H1 (cell line): ENCODE measurements around the gene WDFY4. TPM values are rescaled to one million over a fixed set of nuclear protein-coding genes. Genes with fewer than 3 reads are reported as not detected.

ENCODE experiments used
- CTCF ChIA-PET: fragments of 300-600 bp; sonication (Branson Sonifier 250); formaldehyde crosslinking; loops from one replicate; lab custom pipeline; 2021; ENCODE audit not compliant: partially characterized antibody; lab: Charles Lee
- POLR2A ChIA-PET: fragments of 300-600 bp; sonication (Branson Sonifier 250); formaldehyde crosslinking; loops from one replicate; lab custom pipeline; 2021; ENCODE audit warnings: inconsistent platforms; ENCODE audit not compliant: partially characterized antibody; lab: Charles Lee
- DNase-seq, 2 experiments: peaks; one replicate each; pipeline versions ENCODE4 v3.0.0 to v3.0.0-alpha.2; 2010 to 2022; ENCODE audit warnings: low spot score in 2 of 2, low read depth in 1 of 2, mixed read lengths in 1 of 2
- FAIRE-seq: peaks from 2 replicates; lab custom pipeline; 2011; peaks lifted over from hg19 to GRCh38; lab: Jason Lieb, UNC
- H2AFZ ChIP-seq: 2 replicates; pipeline ENCODE4 v1.8.1; 2012; ENCODE audit warnings: low read length, inconsistent platforms
- H2AK5ac ChIP-seq: 2 replicates; pipeline ENCODE4 v1.6.1; 2013; ENCODE audit warnings: low read depth, low read length
- H2BK120ac ChIP-seq: replicated peaks from 2 replicates; pipeline ENCODE3; 2013; ENCODE audit warnings: low read depth, low read length, inconsistent platforms
- H2BK12ac ChIP-seq: 2 replicates; pipeline ENCODE4 v1.6.1; 2013; ENCODE audit warnings: low read depth, low read length
- H2BK15ac ChIP-seq: 2 replicates; pipeline ENCODE4 v1.6.1; 2013; ENCODE audit warnings: low read length
- H2BK20ac ChIP-seq: 2 replicates; pipeline ENCODE4 v1.6.1; 2013; ENCODE audit warnings: low read length
- H2BK5ac ChIP-seq: 2 replicates; pipeline ENCODE4 v1.6.1; 2013; ENCODE audit warnings: low read depth, low read length
- H3K14ac ChIP-seq: 2 replicates; pipeline ENCODE4 v1.6.1; 2013; ENCODE audit warnings: inconsistent platforms; ENCODE audit not compliant: insufficient read length
- H3K18ac ChIP-seq: 2 replicates; pipeline ENCODE4 v1.6.1; 2013; ENCODE audit warnings: low read length; ENCODE audit errors: extremely low read depth
- H3K23ac ChIP-seq: 2 replicates; pipeline ENCODE4 v1.6.1; 2013; ENCODE audit warnings: inconsistent platforms; ENCODE audit not compliant: insufficient read length
- H3K23me2 ChIP-seq: 2 replicates; pipeline ENCODE4 v1.6.1; 2013; ENCODE audit warnings: low read depth, low read length
- H3K27ac ChIP-seq: 2 replicates; pipeline ENCODE4 v1.6.1; 2011; ENCODE audit warnings: low read depth, low read length, inconsistent platforms
- H3K27me3 ChIP-seq, 4 experiments: replicated peaks in 1 of 4; 1 replicate in 1 of 4; 2 replicates in 3 of 4; pipeline versions ENCODE4 v1.6.1 to v1.8.1; 2011 to 2013; ENCODE audit warnings: low read length in 3 of 4, mild to moderate bottlenecking in 3 of 4, inconsistent platforms in 2 of 4, mixed read lengths in 2 of 4, moderate library complexity in 1 of 4; ENCODE audit not compliant: control insufficient read depth in 3 of 4, insufficient read depth in 3 of 4; ENCODE audit errors: extremely low read depth in 1 of 4
- H3K36me3 ChIP-seq, 4 experiments: 2 replicates each; pipeline versions ENCODE4 v1.6.1 to v1.8.1; 2011 to 2013; ENCODE audit warnings: mild to moderate bottlenecking in 4 of 4, low read length in 3 of 4, moderate library complexity in 2 of 4, control low read depth in 1 of 4, inconsistent platforms in 1 of 4; ENCODE audit not compliant: insufficient read depth in 4 of 4, control insufficient read depth in 2 of 4
- H3K4ac ChIP-seq: replicated peaks from 2 replicates; pipeline ENCODE3; 2013; ENCODE audit warnings: low read length, low read depth, mixed read lengths, inconsistent platforms; ENCODE audit not compliant: insufficient read length
- H3K4me1 ChIP-seq, 4 experiments: replicated peaks in 1 of 4; 1 replicate in 1 of 4; 2 replicates in 3 of 4; pipeline versions ENCODE4 v1.6.1 to v1.8.1; 2011 to 2013; ENCODE audit warnings: low read length in 3 of 4, inconsistent platforms in 2 of 4, mixed read lengths in 1 of 4; ENCODE audit not compliant: insufficient read depth in 4 of 4, control insufficient read depth in 3 of 4
- H3K4me2 ChIP-seq, 2 experiments: 2 replicates each; pipeline versions ENCODE4 v1.6.1 to v1.8.1; 2011 to 2013; ENCODE audit warnings: low read depth in 2 of 2, low read length in 2 of 2, control low read depth in 1 of 2, inconsistent platforms in 1 of 2, mild to moderate bottlenecking in 1 of 2; ENCODE audit not compliant: insufficient read depth in 1 of 2
- H3K4me3 ChIP-seq, 4 experiments: fragments of 200-600, 300-600 bp in 1 of 4; sonication (generic), shearing (Covaris generic), sonication (Bioruptor Twin) in 1 of 4; 2 replicates each; pipeline versions ENCODE4 v1.5.1 to v1.8.1; 2011 to 2016; ENCODE audit warnings: low read length in 4 of 4, low read depth in 3 of 4, control low read depth in 2 of 4, inconsistent platforms in 2 of 4, mild to moderate bottlenecking in 2 of 4, mixed read lengths in 1 of 4, moderate library complexity in 1 of 4; ENCODE audit not compliant: insufficient read depth in 2 of 4; ENCODE audit errors: extremely low read depth in 1 of 4
- H3K56ac ChIP-seq: replicated peaks from 2 replicates; pipeline ENCODE3; 2013; ENCODE audit warnings: low read depth, mild to moderate bottlenecking, mixed read lengths, low read length, inconsistent platforms; ENCODE audit not compliant: insufficient read length
- H3K79me1 ChIP-seq: 2 replicates; pipeline ENCODE4 v1.6.1; 2013; ENCODE audit warnings: low read depth, low read length, control low read depth
- H3K79me2 ChIP-seq, 2 experiments: 2 replicates each; pipeline versions ENCODE4 v1.6.1 to v1.8.1; 2012 to 2013; ENCODE audit warnings: low read length in 2 of 2, mild to moderate bottlenecking in 2 of 2, inconsistent platforms in 1 of 2; ENCODE audit not compliant: insufficient read depth in 2 of 2, control insufficient read depth in 1 of 2
- H3K9ac ChIP-seq, 4 experiments: replicated peaks in 1 of 4; 1 replicate in 1 of 4; 2 replicates in 3 of 4; pipeline versions ENCODE4 v1.6.1 to v1.8.1; 2011 to 2013; ENCODE audit warnings: low read depth in 3 of 4, low read length in 3 of 4, control low read depth in 2 of 4, mild to moderate bottlenecking in 2 of 4, moderate library complexity in 2 of 4, inconsistent platforms in 1 of 4; ENCODE audit errors: extremely low read depth in 1 of 4
- H3K9me3 ChIP-seq, 2 experiments: 2 replicates each; pipeline versions ENCODE4 v1.6.1 to v1.8.1; 2012 to 2013; ENCODE audit warnings: mild to moderate bottlenecking in 2 of 2, moderate library complexity in 2 of 2, control low read depth in 1 of 2, inconsistent platforms in 1 of 2, low read depth in 1 of 2, low read length in 1 of 2, mixed read lengths in 1 of 2; ENCODE audit not compliant: insufficient read depth in 2 of 2
- H4K20me1 ChIP-seq, 2 experiments: replicated peaks in 1 of 2; 2 replicates each; pipeline versions ENCODE3 to v1.8.1; 2011 to 2013; ENCODE audit warnings: inconsistent platforms in 2 of 2, low read length in 2 of 2, mild to moderate bottlenecking in 1 of 2; ENCODE audit not compliant: insufficient read depth in 2 of 2, control insufficient read depth in 1 of 2
- H4K5ac ChIP-seq: 2 replicates; pipeline ENCODE4 v1.6.1; 2013; ENCODE audit warnings: low read length, low read depth, mixed read lengths, inconsistent platforms; ENCODE audit not compliant: insufficient read length
- H4K8ac ChIP-seq: 2 replicates; pipeline ENCODE4 v1.8.0; 2013; ENCODE audit warnings: mild to moderate bottlenecking, moderate library complexity, low read length, inconsistent platforms; ENCODE audit not compliant: insufficient read depth; ENCODE audit errors: extremely low read depth
- H4K91ac ChIP-seq: replicated peaks from 2 replicates; pipeline ENCODE3; 2013; ENCODE audit warnings: low read length, mixed read lengths, inconsistent platforms; ENCODE audit not compliant: insufficient read length
- KDM1A ChIP-seq: fragments of 200-600, 300-600 bp; sonication (generic); IDR thresholded peaks from 2 replicates; pipeline ENCODE4 v1.7.1; 2016; ENCODE audit warnings: mild to moderate bottlenecking, low read length, borderline replicate concordance
- KDM4A ChIP-seq: IDR thresholded peaks from one replicate; pipeline ENCODE4 v1.7.1; 2012; ENCODE audit warnings: low read depth, mild to moderate bottlenecking, moderate library complexity, low read length, inconsistent platforms; ENCODE audit not compliant: severe bottlenecking
- SAP30 ChIP-seq: fragments of 300-600 bp; sonication (generic); IDR thresholded peaks from 2 replicates; pipeline ENCODE4 v1.7.1; 2012; ENCODE audit warnings: low read length, moderate library complexity, mild to moderate bottlenecking, inconsistent platforms; ENCODE audit not compliant: insufficient read depth, insufficient replicate concordance
- WGBS, 2 experiments: shearing (Covaris generic) in 1 of 2; methylation state at CpG; one replicate each; pipeline versions ENCODE4 v1.1.6 to v1.1.7; 2013 to 2015; ENCODE audit warnings: low lambda C conversion rate in 2 of 2, mixed read lengths in 2 of 2, inconsistent platforms in 1 of 2, low coverage in 1 of 2, missing lambda C conversion rate in 1 of 2; ENCODE audit not compliant: insufficient replicate concordance in 2 of 2, insufficient coverage in 1 of 2, insufficient read length in 1 of 2; ENCODE audit errors: extremely low coverage in 1 of 2, missing lambda C conversion rate in 1 of 2; 5-methylcytosine and 5-hydroxymethylcytosine counted together
- polyA plus RNA-seq, 7 experiments: library from polyadenylated mRNA; depleted of rRNA in 3 of 7; stranded (reverse) in 5 of 7; unstranded in 2 of 7; fragments of >200 nt in 5 of 7; fragments of 200-250 nt in 2 of 7; gene quantifications; 1 replicate in 5 of 7; 2 replicates in 1 of 7; 4 replicates in 1 of 7; pipeline versions ENCODE4 v1.2.1 to v1.2.3, GENCODE V29; 2011 to 2013; ENCODE audit warnings: missing spikeins in 2 of 7, mixed read lengths in 2 of 7
- total RNA-seq: library from RNA; stranded (reverse); fragmentation: NEBNext Ultra II Directional; extraction: Animal tissue kit (Norgen Biotek cat#: 25700); gene quantifications from 2 replicates; pipeline ENCODE4 v1.2.1, GENCODE V29; 2021

The WDFY4 gene
- total and polyA plus RNA-seq, 2 of the 8 experiments (the other 6 are each of a cell fraction or from before 2014, with no cell fraction given): not detected

GRCh38 chr10:48769706-48770435 lies 85.2 kb downstream of the WDFY4 start:
- Histone ChIP-seq H2BK120ac (no peak overlapping the region), H2BK20ac (no peak overlapping the region), H3K9ac (no peak overlapping the region), H3K27me3 (no peaks in the 10 kb centered on the region), H3K4ac (no peak overlapping the region), H4K91ac (no peak overlapping the region), H3K9me3 (no peaks in the 10 kb centered on the region), H3K14ac (no peak overlapping the region), H3K23me2 (no peaks in the 10 kb centered on the region), H3K27ac (no peak overlapping the region), H2AFZ (no peak overlapping the region), H4K5ac (no peak overlapping the region), H3K79me2 (no peaks in the 10 kb centered on the region), H3K79me1 (no peaks in the 10 kb centered on the region), H3K56ac (no peak overlapping the region), H3K23ac (no peak overlapping the region), H3K18ac (no peak overlapping the region), H3K4me1 (no peaks in the 10 kb centered on the region; a peak in 2 of 7 replicates), H3K4me3 (no peak overlapping the region), H3K36me3 (no peaks in the 10 kb centered on the region), H2AK5ac (no peak overlapping the region), H4K8ac (no peak overlapping the region), H3K4me2 (no peak overlapping the region), H2BK5ac (no peak overlapping the region), H2BK12ac (no peak overlapping the region), H4K20me1 (peaks cover 0 to 2% of the 10 kb centered on the region in 2 experiments), H2BK15ac (no peak overlapping the region)
- WGBS, 2 experiments: 81% methylated on average over 15 of the region's 15 CpGs; no CpG with 5 or more reads in 1 of the 2 experiments
- ChIA-PET POLR2A (no interaction called here), CTCF (interaction anchor here (1.2 to 1.3 kb wide), 2 partner anchors 10 to 11 kb away, joined by 3 read pairs; no protein-coding TSS in a partner anchor)
- DNase-seq (no peak), FAIRE-seq (no peak)
- no peak for TF ChIP-seq KDM4A
- TF ChIP-seq KDM1A: no peak
- TF ChIP-seq SAP30: no peak
